HCT116 (cell line): ENCODE measurements around the gene BCR.

ENCODE experiments used
- CTCF ChIP-seq, 3 experiments: fragments of 200-600 bp in 1 of 3; sonication (generic) in 1 of 3; IDR thresholded peaks in 2 of 3; conservative IDR thresholded peaks in 1 of 3; 2 replicates each; pipeline ENCODE4 v1.5.1; 2012 to 2017; ENCODE audit warnings: low read depth in 2 of 3, low read length in 2 of 3, antibody characterized with exemption in 1 of 3, borderline replicate concordance in 1 of 3, control low read depth in 1 of 3, mild to moderate bottlenecking in 1 of 3, mixed read lengths in 1 of 3, mixed run types in 1 of 3, moderate library complexity in 1 of 3; ENCODE audit not compliant: insufficient read depth in 1 of 3
- MAX ChIP-seq: IDR thresholded peaks from 2 replicates; pipeline ENCODE4 v1.6.1; 2012
- POLR2A ChIP-seq: IDR thresholded peaks from 2 replicates; pipeline ENCODE4 v1.7.0; 2011; ENCODE audit warnings: borderline replicate concordance; ENCODE audit not compliant: insufficient read depth, insufficient read length; ENCODE audit errors: extremely low read depth
- POLR2AphosphoS5 ChIP-seq: IDR thresholded peaks from 2 replicates; pipeline ENCODE4 v1.6.1; 2011; ENCODE audit warnings: mild to moderate bottlenecking, low read depth, low read length, moderate library complexity
- SIN3A ChIP-seq: IDR thresholded peaks from 2 replicates; pipeline ENCODE4 v1.6.1; 2012; ENCODE audit warnings: low read depth
- SRF ChIP-seq: IDR thresholded peaks from 2 replicates; pipeline ENCODE4 v1.6.1; 2012; ENCODE audit warnings: low read depth

GRCh38 chr22:23222793-23223568, 42.7 kb downstream of the BCR start:
- no peak for TF ChIP-seq POLR2A
- no peak for TF ChIP-seq CTCF (IDR thresholded peaks at IDR 0.05 in 2 of 3, conservative IDR thresholded peaks at IDR 0.05 in 1 of 3; ENCODE audit: borderline replicate concordance in 1 of 3, insufficient read depth in 1 of 3, low read depth in 2 of 3, low read length in 2 of 3)
- TF ChIP-seq MAX: no peak
- TF ChIP-seq POLR2AphosphoS5: no peak
- TF ChIP-seq SIN3A: no peak
- TF ChIP-seq SRF: no peak
